Suprapubic skin (tissue), 4 donors: ENCODE data around the gene TGFBR3L. TPM values are rescaled to one million over a fixed set of nuclear protein-coding genes. Genes with fewer than 3 reads are reported as not detected.
"Not testable (repeated sequence)": the region's sequence is repeated elsewhere in the genome, so short reads cannot be mapped to it uniquely, and the experiment has no call there.

Source experiments
- DNase-seq, 2 donors: peaks; one replicate each; pipeline ENCODE4 v3.0.0-alpha.2; 2019; ENCODE audit warnings: low spot score in 2 of 2
- H3K27ac ChIP-seq: fragments of 200-600 bp; sonication (generic); one replicate; pipeline ENCODE4 v1.5.1; 2019
- H3K27me3 ChIP-seq: fragments of 200-600 bp; sonication (generic); one replicate; pipeline ENCODE4 v1.5.1; 2019
- H3K36me3 ChIP-seq: fragments of 200-600 bp; sonication (generic); one replicate; pipeline ENCODE4 v1.5.1; 2019
- H3K4me1 ChIP-seq: fragments of 200-600 bp; sonication (generic); one replicate; pipeline ENCODE4 v1.5.1; 2019
- H3K4me3 ChIP-seq: fragments of 200-600 bp; sonication (generic); one replicate; pipeline ENCODE4 v1.5.1; 2019; ENCODE audit warnings: mild to moderate bottlenecking
- H3K9me3 ChIP-seq: fragments of 200-600 bp; sonication (generic); one replicate; pipeline ENCODE4 v1.5.1; 2019
- CTCF ChIP-seq, 2 donors: fragments of 200-600 bp in 1 of 2; fragments of 450-650 bp in 1 of 2; sonication (generic) in 1 of 2; IDR thresholded peaks; one replicate each; pipeline ENCODE4 v1.5.1; 2016 to 2019; ENCODE audit warnings: antibody characterized with exemption in 2 of 2, mild to moderate bottlenecking in 1 of 2, moderate library complexity in 1 of 2
- EP300 ChIP-seq: sonication (generic); formaldehyde crosslinking; IDR thresholded peaks from one replicate; pipeline ENCODE4 v1.6.1; 2017; ENCODE audit warnings: antibody characterized with exemption
- POLR2A ChIP-seq, 2 donors: fragments of 450-650 bp; IDR thresholded peaks; one replicate each; pipeline ENCODE4 v1.6.1; 2017; ENCODE audit warnings: antibody characterized with exemption in 2 of 2, mild to moderate bottlenecking in 2 of 2, moderate library complexity in 2 of 2
- POLR2AphosphoS5 ChIP-seq, 3 donors: sonication (generic); formaldehyde crosslinking; IDR thresholded peaks; one replicate each; pipeline ENCODE4 v1.6.1; 2017; ENCODE audit warnings: antibody characterized with exemption in 3 of 3
- WGBS: methylation state at CpG from one replicate; pipeline ENCODE4 v1.1.5; 2018; 5-methylcytosine and 5-hydroxymethylcytosine counted together
- total RNA-seq, 4 donors: library from RNA; depleted of rRNA; stranded (reverse); fragments of >200 nt; gene quantifications; one replicate each; pipeline ENCODE4 v1.1.0, GENCODE V29; 2016

Gene TGFBR3L
- total RNA-seq, 4 donors from 2014 or later: not detected

GRCh38 chr19:7953060-7953459 lies 38.4 kb downstream of the TGFBR3L start:
- no peak overlapping the region for H3K27ac ChIP-seq
- no peaks in the 10 kb centered on the region for H3K27me3 ChIP-seq
- no peak for DNase-seq
- H3K4me3 ChIP-seq: no peak overlapping the region
- no peaks in the 10 kb centered on the region for H3K9me3 ChIP-seq
- no peaks in the 10 kb centered on the region for H3K4me1 ChIP-seq
- TF ChIP-seq EP300: no peak
- TF ChIP-seq CTCF (IDR thresholded peaks at IDR 0.05): no peak
- TF ChIP-seq POLR2A (IDR thresholded peaks at IDR 0.05): no peak
- no peak for TF ChIP-seq POLR2AphosphoS5 (IDR thresholded peaks at IDR 0.05)
- peaks cover 4% of the 10 kb centered on the region for H3K36me3 ChIP-seq
- WGBS: 15% methylated on average over 3 of the region's 3 CpGs

GRCh38 chr19:7953576-7953975 lies 38.9 kb downstream of the TGFBR3L start:
- H3K9me3 ChIP-seq: no peaks in the 10 kb centered on the region
- H3K4me3 ChIP-seq: no peak overlapping the region
- no peak for DNase-seq

GRCh38 chr19:7955696-7956095 lies 41.1 kb downstream of the TGFBR3L start:
- H3K4me3 ChIP-seq: no peak overlapping the region
- no peaks in the 10 kb centered on the region for H3K9me3 ChIP-seq
- no peak overlapping the region for H3K27ac ChIP-seq
- no peaks in the 10 kb centered on the region for H3K27me3 ChIP-seq
- H3K4me1 ChIP-seq: no peaks in the 10 kb centered on the region
- peaks cover 21% of the 10 kb centered on the region for H3K36me3 ChIP-seq
- 83% methylated on average over 9 of the region's 11 CpGs for WGBS
- no peak for DNase-seq
- TF ChIP-seq POLR2AphosphoS5 (IDR thresholded peaks at IDR 0.05) (no peak), CTCF (IDR thresholded peaks at IDR 0.05) (no peak), POLR2A (IDR thresholded peaks at IDR 0.05) (no peak), EP300 (no peak)

More at GRCh38 chr19:7953576-7953975, 38.9 kb downstream of the TGFBR3L start:
- no peak for TF ChIP-seq POLR2A (IDR thresholded peaks at IDR 0.05)
- no peak for TF ChIP-seq EP300
- no peak for TF ChIP-seq POLR2AphosphoS5 (IDR thresholded peaks at IDR 0.05)
- no peaks in the 10 kb centered on the region for H3K27me3 ChIP-seq
- H3K27ac ChIP-seq: no peak overlapping the region
- WGBS: 82% methylated on average over 7 of the region's 7 CpGs
- peaks cover 7% of the 10 kb centered on the region for H3K36me3 ChIP-seq
- H3K4me1 ChIP-seq: no peaks in the 10 kb centered on the region

- H3K4me3 ChIP-seq: no peak overlapping the region
- TF ChIP-seq EP300 (no peak), POLR2AphosphoS5 (IDR thresholded peaks at IDR 0.05) (no peak), CTCF (IDR thresholded peaks at IDR 0.05) (no peak), POLR2A (IDR thresholded peaks at IDR 0.05) (no peak)
- H3K27me3 ChIP-seq: no peaks in the 10 kb centered on the region
- H3K9me3 ChIP-seq: no peaks in the 10 kb centered on the region
- H3K27ac ChIP-seq: no peak overlapping the region
- WGBS: 73% methylated on average over 6 of the region's 6 CpGs
- H3K4me1 ChIP-seq: no peaks in the 10 kb centered on the region
- peaks cover 55% of the 10 kb centered on the region for H3K36me3 ChIP-seq
- no peak for DNase-seq
Measured at GRCh38 chr19:7959211-7959610, 44.6 kb downstream of the TGFBR3L start.

GRCh38 chr19:7961082-7961481 lies 46.5 kb downstream of the TGFBR3L start:
- peaks cover 74% of the 10 kb centered on the region for H3K36me3 ChIP-seq
- DNase-seq, H3K4me1 ChIP-seq: not testable (repeated sequence)

GRCh38 chr19:7961920-7962626 lies 47.4 kb downstream of the TGFBR3L start:
- H3K9me3 ChIP-seq: no peaks in the 10 kb centered on the region
- H3K27me3 ChIP-seq: no peaks in the 10 kb centered on the region
- 77% methylated on average over 13 of the region's 13 CpGs for WGBS
- no peak for TF ChIP-seq POLR2A (IDR thresholded peaks at IDR 0.05)
- no peak for TF ChIP-seq POLR2AphosphoS5 (IDR thresholded peaks at IDR 0.05)
- no peak for TF ChIP-seq CTCF (IDR thresholded peaks at IDR 0.05)
- TF ChIP-seq EP300: no peak
- no peak for DNase-seq
- H3K27ac ChIP-seq: no peak overlapping the region
- no peak overlapping the region for H3K4me3 ChIP-seq
- no peaks in the 10 kb centered on the region for H3K4me1 ChIP-seq
- peaks cover 84% of the 10 kb centered on the region for H3K36me3 ChIP-seq

More at GRCh38 chr19:7961082-7961481, 46.5 kb downstream of the TGFBR3L start:
- 85% methylated on average over 4 of the region's 4 CpGs for WGBS
- not testable (repeated sequence) for H3K27ac ChIP-seq, H3K27me3 ChIP-seq, H3K9me3 ChIP-seq, H3K4me3 ChIP-seq
